PC-3 (cell line): ENCODE measurements around the gene AP5Z1.

ENCODE experiments used
- EZH2 ChIP-seq: fragments of 300-600 bp; sonication (generic); IDR thresholded peaks from one replicate; pipeline ENCODE4 v1.6.1; 2017; ENCODE audit warnings: antibody characterized with exemption, mild to moderate bottlenecking, low read length; ENCODE audit not compliant: unreplicated experiment
- EZH2phosphoT487 ChIP-seq: fragments of 300-600 bp; sonication (generic); IDR thresholded peaks from 2 replicates; pipeline ENCODE4 v1.6.1; 2018; ENCODE audit warnings: mild to moderate bottlenecking, antibody characterized with exemption, low read length, borderline replicate concordance
- TF ChIP-seq, protein P1 (sequence below): fragments of 300-600 bp; sonication (generic); conservative IDR thresholded peaks from 2 replicates; pipeline ENCODE4 v1.5.1; 2017; ENCODE audit warnings: antibody characterized with exemption, low read depth, mild to moderate bottlenecking, low read length

DNA sequence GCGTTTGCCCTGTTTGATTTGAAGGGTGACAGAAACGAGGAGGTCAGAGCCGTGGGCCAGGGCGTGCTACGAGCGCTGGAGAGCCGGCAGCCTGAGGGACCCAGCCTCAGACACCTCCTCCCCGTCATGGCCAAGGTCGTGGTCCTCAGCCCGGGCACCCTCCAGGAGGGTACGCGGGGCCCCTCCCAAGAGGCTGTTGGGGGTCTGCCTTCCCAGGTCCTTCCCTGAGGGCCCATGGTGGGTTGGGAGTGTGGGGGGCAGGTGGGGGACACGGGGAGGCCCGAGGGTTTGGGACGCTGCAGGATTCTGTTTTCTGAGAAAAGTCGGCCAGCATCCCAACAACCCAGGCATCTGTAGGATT lies 7.8 kb downstream of the AP5Z1 start:
- TF ChIP-seq, protein P1, sequence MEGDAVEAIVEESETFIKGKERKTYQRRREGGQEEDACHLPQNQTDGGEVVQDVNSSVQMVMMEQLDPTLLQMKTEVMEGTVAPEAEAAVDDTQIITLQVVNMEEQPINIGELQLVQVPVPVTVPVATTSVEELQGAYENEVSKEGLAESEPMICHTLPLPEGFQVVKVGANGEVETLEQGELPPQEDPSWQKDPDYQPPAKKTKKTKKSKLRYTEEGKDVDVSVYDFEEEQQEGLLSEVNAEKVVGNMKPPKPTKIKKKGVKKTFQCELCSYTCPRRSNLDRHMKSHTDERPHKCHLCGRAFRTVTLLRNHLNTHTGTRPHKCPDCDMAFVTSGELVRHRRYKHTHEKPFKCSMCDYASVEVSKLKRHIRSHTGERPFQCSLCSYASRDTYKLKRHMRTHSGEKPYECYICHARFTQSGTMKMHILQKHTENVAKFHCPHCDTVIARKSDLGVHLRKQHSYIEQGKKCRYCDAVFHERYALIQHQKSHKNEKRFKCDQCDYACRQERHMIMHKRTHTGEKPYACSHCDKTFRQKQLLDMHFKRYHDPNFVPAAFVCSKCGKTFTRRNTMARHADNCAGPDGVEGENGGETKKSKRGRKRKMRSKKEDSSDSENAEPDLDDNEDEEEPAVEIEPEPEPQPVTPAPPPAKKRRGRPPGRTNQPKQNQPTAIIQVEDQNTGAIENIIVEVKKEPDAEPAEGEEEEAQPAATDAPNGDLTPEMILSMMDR = no peak
- no peak for TF ChIP-seq EZH2
- no peak for TF ChIP-seq EZH2phosphoT487
